DMS79 treated with DMSO at 0.1 percent for 48 hours (cell line): Measurements from ENCODE around the gene BACE2.
"Not testable (repeated sequence)": the region's sequence is repeated elsewhere in the genome, so short reads cannot be mapped to it uniquely, and the experiment has no call there.

Experiments used
- DNase-seq: peaks from one replicate; lab custom pipeline; 2025; lab: John Stamatoyannopoulos, UW

Gene BACE2

DNA sequence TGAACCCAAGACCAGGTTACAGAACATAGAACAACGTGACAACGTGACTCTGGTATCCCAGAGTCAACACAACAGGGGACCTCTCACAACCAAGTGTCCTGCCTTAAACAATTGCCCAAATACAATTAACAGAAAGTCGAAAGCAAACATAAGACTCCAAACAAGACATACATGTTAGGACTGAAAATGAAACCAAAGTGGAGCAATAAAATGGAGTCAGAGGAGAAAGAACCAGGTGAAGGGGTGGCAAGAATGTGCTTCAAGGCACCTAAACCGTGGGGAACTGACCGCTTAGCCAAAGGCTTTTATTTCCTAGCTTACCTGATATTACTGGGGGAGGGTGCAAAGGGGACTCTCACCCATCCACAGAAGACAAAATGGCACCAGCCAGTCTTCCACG lies 17.8 kb downstream of the BACE2 start:
- DNase-seq, result peak; percentile 65

DNA sequence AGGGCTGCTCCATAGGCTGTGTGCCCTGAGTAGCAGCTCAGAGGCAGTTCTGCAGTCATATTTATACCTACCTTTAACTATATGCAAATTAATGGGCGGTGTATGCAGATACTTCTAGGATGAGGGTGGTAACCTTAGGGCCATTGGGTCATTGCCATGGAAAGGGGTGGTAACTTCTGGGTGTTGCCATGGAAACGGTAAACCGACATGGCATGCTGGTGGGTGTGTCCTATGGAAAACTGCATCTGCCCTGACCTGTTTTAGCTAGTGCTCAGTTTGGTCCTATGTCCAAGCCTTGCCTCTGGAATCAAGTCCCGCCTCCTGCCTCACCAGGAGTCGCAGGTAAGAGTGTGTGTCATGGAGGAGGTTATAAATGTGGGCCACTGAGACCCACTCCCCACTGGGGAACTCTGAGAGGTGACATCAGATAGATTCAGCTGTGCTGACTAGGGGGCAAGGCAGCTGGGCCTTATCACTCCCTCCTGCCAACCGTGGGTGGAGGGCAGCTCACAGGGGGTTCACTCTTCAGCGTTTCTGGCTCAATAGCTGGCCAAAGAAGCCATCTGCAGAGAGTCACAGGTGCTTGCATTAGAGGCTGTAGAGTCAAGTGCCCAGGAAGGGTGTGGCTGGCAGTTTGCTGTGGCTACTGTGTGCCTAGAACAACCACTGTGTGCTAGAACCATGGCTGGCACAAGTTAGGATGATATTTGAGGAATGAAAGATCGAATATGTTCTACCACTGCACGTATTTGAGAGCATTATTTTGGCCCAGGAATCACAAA lies 19.0 kb downstream of the BACE2 start:
- DNase-seq, result peak; percentile 90

DNA sequence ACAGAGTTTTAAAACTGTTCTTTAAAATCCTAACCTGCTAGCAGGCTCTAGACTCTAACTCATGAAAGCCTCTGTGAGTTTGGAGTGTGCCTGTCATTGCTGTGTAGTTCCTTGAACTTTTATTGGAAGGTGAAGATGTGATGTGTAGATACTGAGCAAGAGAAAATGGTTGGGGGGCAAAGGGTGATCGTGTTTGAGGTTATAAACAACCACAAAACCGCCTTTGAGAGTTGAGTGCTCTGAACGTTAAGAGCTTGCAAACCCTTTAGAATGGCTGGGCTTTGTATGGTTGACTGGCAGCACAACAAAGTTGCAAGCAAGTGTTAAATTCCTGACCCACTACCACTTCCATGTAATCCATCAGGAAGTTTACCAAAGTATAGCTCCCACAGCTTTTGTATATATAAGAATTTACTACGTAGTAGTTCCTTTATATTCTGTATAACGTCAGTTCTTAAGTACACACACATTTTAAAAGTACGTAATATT lies 19.6 kb downstream of the BACE2 start:
- peak; percentile 88 for DNase-seq

DNA sequence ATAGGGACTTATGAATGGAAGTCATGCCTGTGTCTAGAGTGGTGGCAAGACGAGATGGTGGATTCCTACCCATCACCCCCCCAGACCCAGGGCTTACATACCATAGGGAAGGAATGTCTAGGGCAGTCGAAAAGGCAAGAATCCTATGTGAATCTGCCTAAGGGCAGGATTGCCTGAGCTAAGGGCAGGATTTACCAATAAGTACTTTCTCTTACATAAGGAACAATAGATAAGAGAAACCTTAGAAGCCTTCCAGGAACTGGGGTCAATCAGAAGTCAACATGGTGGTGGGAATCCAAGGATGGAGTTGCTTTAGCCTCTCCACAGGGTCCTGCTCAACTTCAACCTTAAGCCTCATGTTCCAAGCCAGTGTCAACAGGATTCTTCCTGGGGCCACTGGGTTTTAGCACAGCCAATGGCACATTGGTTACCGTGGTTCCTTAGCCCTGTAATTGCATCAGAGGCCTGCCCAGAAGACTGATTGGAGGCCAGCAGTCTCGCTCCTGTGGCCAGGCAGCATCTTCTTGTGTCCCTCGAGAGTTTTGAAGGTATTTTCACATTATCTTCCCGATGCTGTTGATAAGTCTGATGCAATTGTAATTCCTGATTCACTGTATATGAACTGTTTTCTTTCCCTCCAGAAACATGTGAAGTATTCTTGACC lies 20.7 kb downstream of the BACE2 start:
- no peak for DNase-seq

DNA sequence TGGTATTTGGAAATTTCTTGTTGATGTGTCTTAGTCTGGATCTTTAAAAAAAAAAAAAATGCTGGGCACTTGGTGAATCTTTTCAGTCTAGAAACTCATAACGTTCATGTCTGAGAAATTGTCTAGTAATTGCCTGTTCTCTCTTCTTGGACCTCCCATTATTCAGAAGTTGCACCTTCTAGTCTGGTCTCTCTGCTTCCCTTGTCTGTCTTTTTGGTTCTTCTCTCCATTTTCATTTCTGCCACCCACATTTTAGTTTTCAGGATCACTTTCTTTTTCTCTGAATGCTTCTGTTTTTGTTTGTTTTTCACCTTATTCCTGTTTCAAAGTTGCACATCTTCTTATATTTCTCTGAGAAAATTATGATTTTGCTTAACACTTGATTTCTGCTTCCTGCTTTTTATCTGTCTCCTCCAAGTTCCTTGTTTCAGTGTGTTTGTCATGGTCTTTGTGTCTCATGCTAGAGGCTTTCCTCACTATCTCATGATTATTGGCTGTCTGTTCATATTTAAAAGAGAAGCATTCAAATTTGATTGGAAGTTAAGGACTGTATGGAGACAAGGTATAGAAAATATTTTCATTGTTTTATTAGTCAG lies 21.3 kb downstream of the BACE2 start:
- no peak for DNase-seq

DNA sequence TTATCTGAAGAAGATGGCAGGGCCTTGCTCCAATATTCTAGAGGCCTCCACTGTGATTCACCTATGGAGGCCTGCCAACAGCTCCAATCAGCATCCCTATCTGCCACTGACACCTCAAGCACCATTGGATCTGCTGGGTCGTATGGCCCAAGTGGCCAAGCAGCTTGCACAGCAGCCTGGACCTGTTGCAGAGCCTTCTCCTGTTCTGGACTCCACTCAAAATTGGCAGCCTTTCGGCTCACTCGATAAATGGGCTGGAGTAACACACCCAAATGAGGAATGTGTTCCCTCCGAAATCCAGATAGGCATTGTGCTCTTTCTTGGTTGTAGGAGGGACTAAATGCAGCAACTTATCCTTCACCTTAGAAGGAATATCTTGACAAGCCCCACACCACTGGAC lies 24.6 kb downstream of the BACE2 start:
- not testable (repeated sequence) for DNase-seq

DNA sequence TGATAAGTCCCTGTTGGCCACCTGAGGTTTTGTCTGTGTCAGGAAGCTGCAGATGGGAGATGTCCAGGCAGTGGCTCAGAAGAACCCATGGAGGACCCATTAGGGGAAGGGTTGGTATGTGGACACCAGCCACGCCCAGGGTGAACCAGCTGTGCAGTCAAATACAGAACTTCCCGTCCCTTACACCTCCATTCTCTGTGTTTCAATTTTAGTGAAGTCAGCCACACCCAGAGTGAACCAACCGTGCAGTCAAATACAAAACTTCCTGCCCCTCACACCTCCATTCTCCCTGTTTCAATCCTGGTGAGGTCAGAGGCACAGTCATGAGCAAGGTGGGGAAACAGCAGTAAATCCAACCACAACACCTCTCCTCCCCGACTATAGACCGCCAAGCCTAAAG lies 27.4 kb downstream of the BACE2 start:
- DNase-seq, result no peak

DNA sequence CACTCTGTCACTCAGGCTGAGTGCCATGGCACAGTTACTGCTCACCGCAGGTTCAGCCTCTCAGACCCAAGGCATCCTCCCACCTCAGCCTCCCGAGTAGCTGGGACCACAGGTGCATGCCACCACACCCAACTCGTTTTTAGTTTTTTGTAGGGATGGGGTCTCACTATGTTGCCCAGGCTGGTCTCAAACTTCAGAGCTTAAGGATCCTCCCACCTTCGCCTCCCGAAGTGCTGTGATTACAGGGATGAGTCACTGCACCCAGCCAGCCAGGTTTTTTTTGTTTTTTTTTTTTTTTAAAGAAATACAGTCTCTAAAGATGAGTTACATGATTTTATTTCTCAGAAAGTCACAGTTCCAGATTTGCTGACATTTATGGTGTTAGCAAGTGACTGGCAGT lies 29.0 kb downstream of the BACE2 start:
- DNase-seq, result no peak

DNA sequence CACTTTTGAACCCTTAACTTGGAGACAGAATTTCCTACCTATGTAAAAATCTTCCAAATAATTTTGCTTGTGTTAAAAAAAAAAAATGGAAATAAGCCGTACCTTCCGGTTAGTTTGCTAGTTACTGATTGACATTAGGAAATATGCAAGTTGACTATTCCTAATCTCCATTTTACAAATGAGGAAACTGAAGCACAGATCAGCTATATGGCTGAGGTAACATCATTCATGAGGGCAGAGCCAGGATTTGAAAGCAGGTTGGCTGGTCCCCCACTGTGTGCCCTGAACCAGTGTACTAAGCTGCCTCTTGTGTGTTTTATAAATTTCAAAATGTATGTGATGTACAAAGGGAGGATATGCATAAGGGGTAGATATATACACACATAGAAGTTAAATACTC lies 29.6 kb downstream of the BACE2 start:
- no peak for DNase-seq

DNA sequence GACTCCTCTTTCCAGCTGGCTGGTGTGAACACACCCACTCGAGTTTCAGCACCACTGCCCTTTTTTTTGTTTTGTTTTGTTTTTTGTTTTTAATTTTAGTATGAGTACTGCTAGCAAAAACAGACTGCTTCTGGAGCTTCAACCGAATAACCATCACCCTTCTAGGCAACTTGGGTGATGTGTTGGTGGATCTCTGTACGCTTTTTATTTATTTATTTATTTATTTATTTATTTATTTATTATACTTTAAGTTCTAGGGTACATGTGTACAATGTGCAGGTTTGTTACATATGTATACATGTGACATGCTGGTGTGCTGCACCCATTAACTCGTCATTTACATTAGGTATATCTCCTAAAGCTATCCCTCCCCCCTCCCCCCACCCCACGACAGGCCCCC lies 30.7 kb downstream of the BACE2 start:
- not testable (repeated sequence) for DNase-seq

DNA sequence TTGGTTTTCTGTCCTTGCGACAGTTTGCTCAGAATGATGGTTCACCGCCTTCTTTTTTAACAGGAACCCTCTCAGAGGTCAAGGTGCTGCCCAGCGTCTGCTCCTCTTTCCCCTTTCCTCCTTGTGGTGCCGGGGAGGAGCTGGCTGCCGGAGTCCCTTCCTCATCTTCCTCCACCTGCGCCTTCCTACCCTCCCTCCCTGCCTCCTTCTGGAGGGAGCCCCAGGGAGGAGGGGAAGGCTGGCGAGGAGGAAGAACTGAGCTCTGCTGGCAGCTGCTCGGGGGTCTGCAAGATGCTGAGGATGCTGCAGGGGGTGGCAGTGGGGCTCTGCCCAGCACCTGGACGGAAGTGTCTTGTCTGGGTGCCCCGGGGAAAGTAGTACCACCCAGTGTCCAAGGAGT lies 31.2 kb downstream of the BACE2 start:
- no peak for DNase-seq

DNA sequence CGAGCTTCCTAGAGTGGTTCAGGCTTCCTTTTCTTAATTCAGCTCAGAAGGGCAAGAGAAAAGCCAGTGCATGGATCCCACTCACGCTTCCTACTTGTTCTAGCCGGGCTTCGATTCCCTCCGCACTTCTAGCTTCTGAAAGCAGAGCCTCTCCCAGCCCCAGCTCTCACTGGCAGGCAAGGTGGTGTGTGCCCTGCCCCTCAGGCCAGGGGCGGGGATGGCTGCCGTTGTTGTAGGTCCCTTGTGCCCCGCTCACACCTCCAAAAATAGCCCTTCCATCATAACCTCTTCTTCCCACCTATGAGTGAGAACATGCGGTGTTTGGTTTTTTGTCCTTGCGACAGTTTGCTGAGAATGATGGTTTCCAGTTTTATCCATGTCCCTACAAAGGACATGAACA lies 31.6 kb downstream of the BACE2 start:
- no peak for DNase-seq

DNA sequence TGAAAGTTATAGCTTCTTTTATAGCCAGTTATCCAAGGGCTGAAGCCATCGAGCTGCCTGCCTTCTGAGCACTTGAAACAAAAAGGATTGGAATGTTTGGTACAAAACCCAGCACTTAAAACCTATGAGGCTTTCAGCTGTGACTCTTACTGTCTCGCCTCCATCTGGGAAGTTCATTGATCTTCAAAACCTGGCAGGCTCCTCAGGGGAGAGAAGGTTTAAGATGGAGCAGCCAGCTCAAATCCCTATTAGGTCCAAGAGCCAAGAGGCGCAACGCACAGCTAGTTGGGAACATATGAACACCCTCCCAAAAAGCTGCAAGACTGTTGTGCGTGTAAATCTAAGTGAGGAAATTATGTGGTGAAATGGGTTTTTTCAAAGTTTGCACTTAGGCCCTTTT lies 33.4 kb downstream of the BACE2 start:
- DNase-seq, result peak; percentile 26

DNA sequence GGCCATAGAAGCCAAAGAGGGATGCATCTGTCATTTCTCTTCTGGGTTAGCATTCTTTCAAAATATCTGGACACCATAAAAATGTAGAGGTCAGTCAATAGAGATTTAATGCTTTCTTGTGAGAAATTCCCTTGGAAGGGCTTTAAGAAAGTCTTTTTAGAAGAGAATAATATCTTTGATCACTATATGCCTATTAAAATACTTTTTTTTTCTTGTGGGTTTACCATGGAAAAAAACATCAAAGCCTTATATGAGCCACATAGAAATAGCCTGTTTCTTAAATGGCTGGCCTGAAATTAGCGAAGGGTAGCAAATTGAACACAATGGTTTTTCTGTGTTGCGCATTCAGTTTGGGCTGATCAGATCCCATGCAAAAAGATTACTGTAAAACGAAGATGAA lies 36.8 kb downstream of the BACE2 start:
- DNase-seq, result no peak

DNA sequence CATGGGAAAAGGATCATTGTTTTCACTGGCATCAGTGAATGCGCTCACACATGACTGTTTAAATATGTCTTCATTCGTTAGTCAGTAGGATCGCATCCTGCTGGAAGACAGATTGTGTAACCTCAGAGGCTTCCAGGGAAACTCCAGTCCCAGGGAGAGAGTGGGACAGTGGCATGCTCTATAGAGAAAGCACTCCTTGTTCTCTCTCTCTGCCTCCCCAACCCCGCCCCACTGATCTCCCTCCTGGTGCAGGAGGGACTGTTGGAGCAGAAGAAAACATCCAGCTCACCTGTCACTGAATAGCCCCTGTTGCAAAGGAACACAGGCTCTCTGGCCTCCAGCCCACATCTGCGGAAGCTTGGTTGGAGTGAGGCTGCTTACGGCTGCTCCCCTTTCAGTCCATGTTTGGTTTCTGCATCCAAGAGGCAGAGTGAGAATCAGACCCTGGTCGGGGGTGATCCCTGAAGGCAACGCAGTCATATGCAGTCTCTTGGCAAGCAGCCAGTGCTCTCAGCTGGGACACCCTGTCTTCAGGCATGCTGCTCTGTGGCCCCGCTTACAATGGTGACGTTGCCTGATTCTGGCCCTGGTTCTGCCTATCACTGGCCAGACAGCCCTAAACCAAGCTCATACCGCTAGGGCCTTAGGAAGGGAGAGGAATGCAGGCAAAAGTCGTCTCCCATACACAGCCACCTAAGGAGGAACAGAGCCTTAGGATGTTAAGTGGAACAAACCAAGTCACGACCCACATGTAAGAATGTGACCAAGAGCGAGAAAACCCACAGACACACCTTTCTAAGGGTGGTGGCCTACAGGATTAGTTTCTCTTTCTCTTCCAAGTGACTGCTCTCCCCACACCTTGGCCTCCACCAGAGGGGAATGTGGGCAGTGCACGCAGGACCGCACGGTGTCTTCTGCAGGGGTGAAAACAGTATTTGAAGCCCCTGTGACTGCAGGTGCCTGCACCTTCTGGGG lies 39.7 kb downstream of the BACE2 start:
- peak; percentile 45 for DNase-seq

DNA sequence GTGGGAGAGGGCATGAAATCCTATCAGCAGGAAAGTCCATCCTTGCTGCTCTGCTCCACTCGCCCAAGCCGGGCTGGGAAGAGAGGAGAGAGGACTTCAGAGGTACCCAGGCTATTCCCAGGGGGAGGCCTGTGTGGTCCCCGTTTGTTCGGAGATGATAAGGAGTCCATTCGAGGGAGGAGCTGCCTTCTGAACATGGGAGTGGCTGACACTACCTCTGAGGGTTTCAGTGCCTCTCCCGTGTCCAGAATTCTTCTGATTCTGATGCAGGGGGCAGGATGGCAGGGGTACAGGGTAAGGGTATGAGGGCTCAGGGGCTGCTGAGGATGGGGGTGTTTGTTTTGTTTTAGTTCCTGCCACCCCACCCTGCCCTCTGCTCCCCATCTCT lies 40.4 kb downstream of the BACE2 start:
- no peak for DNase-seq

DNA sequence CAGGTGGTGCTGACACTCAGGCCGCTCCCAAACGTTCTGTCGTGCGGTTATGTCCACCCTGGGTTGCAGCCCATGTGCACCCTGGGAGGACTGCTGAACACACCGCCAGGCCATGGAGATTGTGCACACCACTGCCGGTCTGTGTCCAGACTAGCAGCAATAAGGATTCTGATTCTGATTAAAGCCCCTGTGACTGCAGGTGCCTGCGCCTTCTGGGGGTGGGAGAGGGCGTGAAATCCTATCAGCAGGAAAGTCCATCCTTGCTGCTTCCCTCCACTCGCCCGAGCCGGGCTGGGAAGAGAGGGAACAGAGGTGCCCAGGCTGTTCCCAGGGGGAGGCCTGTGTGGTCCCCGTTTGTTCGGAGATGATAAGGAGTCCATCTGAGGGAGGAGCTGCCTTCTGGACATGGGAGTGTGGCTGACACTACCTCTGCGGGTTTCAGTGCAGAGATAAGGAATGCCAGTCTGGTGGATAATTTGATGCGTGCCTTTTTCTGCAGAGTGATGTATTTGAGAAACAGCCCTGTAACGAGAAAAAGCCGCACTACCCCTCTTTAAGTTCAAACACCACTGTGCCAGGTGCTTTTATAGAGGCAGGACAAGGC lies 41.2 kb downstream of the BACE2 start:
- no peak for DNase-seq

DNA sequence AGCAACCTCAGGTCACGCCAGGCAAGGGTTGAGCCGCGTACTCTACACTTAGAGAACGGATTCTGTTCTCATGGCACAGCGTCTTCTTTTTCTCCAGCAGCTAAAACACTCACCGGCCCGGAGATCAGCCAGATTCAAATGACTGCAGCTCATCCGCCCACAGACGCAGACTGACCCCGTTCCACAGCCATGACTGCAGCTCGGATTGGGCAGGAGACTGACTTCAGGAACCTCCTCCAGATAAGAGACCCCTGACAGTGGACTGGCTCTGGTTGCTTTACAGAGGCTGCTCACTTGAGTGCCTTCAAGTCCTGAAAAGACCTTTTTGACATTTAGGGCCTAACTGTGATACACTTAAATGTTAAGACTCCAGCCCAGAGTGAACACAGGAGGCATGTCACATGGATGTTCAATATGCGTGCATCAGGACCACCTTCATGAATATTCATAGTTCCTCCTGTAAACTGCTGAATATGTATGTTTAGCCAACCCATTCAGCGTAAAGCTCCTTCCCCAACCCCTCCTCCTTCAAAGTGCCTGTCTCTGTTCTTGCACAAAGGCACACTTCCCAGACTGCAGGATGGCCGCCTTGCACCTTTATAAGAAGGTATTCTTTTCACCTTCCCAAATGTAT lies 42.6 kb downstream of the BACE2 start:
- no peak for DNase-seq

DNA sequence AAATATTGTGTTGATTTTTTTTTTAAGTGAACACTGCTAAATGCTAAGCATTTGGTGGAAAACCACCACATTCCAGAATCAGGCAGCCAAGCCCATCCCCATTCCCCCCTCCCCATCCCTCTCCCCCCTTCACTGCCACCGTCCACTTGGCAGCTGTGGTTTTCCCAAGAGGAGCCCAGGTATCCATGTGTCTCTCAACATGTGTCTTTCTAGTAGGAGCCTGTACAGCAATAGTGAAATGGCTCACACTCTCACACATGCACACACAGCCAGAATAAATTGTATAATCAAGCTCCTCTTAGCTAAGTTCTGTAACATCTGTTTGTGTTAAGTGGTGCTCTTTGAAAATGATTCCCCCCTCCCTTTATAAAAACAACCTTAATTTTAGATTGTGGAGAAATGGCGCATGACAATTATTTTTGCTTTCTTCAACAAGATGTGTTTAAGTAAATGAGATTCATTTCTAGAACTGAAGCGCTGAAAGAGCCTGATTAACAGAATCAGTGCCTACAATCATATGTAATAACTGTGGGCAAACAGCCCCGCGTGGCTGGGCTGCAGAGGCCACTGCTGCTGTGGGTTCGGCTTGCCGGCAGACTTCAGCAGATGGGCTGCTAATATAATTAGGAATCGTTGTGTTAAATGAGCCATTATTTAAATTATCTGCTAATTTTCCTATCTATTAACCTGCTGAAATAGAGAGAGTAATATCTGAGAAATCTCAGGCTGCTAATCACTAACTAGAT lies 43.3 kb downstream of the BACE2 start:
- no peak for DNase-seq

DNA sequence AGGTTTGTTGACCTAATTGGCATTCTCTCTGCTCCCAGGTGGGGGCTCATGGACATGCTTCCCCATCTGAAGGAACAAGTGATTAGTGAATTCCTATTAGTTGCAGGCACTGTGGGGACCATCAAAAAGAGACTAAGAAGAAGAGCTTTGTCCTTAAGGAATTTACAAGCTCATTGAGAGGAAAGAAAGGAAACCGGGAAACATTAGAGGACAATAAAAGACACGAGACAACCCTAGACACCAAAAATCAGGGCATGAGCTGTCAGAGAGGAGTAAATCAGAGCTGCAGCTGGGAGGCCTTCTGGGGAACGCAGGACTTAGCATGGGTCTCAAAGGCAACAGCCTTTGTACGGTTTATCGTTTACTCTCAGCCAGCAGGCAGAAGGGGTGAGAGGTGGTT lies 45.1 kb downstream of the BACE2 start:
- DNase-seq, result no peak
